HEK293 (cell line): ENCODE measurements around the gene TEX30.

Experiments
- CTCF ChIA-PET: fragments of 350-600 bp; formaldehyde crosslinking; extraction: SDS; loops from one replicate; lab custom pipeline; 2021; ENCODE audit warnings: antibody characterized with exemption; lab: Yijun Ruan, JAX
- POLR2A ChIA-PET: fragments of 300-600 bp; formaldehyde crosslinking; extraction: SDS; loops from one replicate; lab custom pipeline; 2020; ENCODE audit warnings: antibody characterized with exemption, inconsistent platforms; lab: Yijun Ruan, JAX
- H3K27ac ChIP-seq: fragments of 200-500 bp; sonication (Bioruptor generic); 2 replicates; pipeline ENCODE4 v1.5.1; 2014; ENCODE audit warnings: low read depth, low read length, control low read depth, inconsistent platforms; ENCODE audit errors: extremely low read depth
- H3K36me3 ChIP-seq, 2 experiments: fragments of 200-500 bp in 1 of 2; sonication (Bioruptor generic) in 1 of 2; 1 replicate in 1 of 2; 2 replicates in 1 of 2; pipeline ENCODE4 v1.5.1; 2014 to 2017; ENCODE audit warnings: inconsistent platforms in 2 of 2, low read length in 2 of 2; ENCODE audit not compliant: control insufficient read depth in 2 of 2, insufficient read depth in 1 of 2
- H3K4me1 ChIP-seq: fragments of 200-500 bp; sonication (Bioruptor generic); 2 replicates; pipeline ENCODE4 v1.5.1; 2014; ENCODE audit warnings: mild to moderate bottlenecking, low read length, inconsistent platforms; ENCODE audit not compliant: control insufficient read depth, insufficient read depth
- H3K4me3 ChIP-seq: 2 replicates; pipeline ENCODE4 v1.5.1; 2011; ENCODE audit warnings: low read depth, mild to moderate bottlenecking, control low read depth, low read length, moderate library complexity
- H3K9me3 ChIP-seq: fragments of 200-500 bp; sonication (Bioruptor generic); 2 replicates; pipeline ENCODE4 v1.5.1; 2014; ENCODE audit warnings: low read depth, low read length, inconsistent platforms; ENCODE audit not compliant: control insufficient read depth, insufficient read depth
- KLF16 ChIP-seq: fragments of 450-650 bp; formaldehyde crosslinking; IDR thresholded peaks from 2 replicates; pipeline ENCODE4 v1.5.1; 2017; ENCODE audit warnings: missing biosample characterization, missing genetic modification characterization
- ZBTB20 ChIP-seq: fragments of 450-650 bp; formaldehyde crosslinking; IDR thresholded peaks from 2 replicates; pipeline ENCODE4 v1.5.1; 2016; ENCODE audit warnings: missing biosample characterization, missing genetic modification characterization
- ZFP3 ChIP-seq: fragments of 450-650 bp; formaldehyde crosslinking; IDR thresholded peaks from 2 replicates; pipeline ENCODE4 v1.5.1; 2016; ENCODE audit warnings: low read depth, missing biosample characterization, missing genetic modification characterization
- ZNF155 ChIP-seq: fragments of 450-650 bp; formaldehyde crosslinking; IDR thresholded peaks from 2 replicates; pipeline ENCODE4 v1.5.1; 2016; ENCODE audit warnings: missing biosample characterization, missing genetic modification characterization
- ZNF23 ChIP-seq: fragments of 450-650 bp; formaldehyde crosslinking; IDR thresholded peaks from 2 replicates; pipeline ENCODE4 v1.5.1; 2016; ENCODE audit warnings: missing biosample characterization, missing genetic modification characterization, borderline replicate concordance
- ZNF26 ChIP-seq: fragments of 450-650 bp; formaldehyde crosslinking; IDR thresholded peaks from 2 replicates; pipeline ENCODE4 v1.5.1; 2016; ENCODE audit warnings: missing biosample characterization, missing genetic modification characterization
- ZNF292 ChIP-seq: fragments of 450-650 bp; formaldehyde crosslinking; IDR thresholded peaks from 2 replicates; pipeline ENCODE4 v1.5.1; 2016; ENCODE audit warnings: low read depth, missing biosample characterization, missing genetic modification characterization, borderline replicate concordance
- ZNF510 ChIP-seq: fragments of 450-650 bp; formaldehyde crosslinking; IDR thresholded peaks from 2 replicates; pipeline ENCODE4 v1.5.1; 2018; ENCODE audit warnings: mild to moderate bottlenecking, missing genetic modification characterization, missing biosample characterization; ENCODE audit not compliant: insufficient replicate concordance
- ZNF529 ChIP-seq: fragments of 450-650 bp; formaldehyde crosslinking; IDR thresholded peaks from 2 replicates; pipeline ENCODE4 v1.5.1; 2017; ENCODE audit warnings: missing genetic modification characterization, missing biosample characterization; ENCODE audit not compliant: insufficient replicate concordance
- ZNF555 ChIP-seq: fragments of 450-650 bp; formaldehyde crosslinking; conservative IDR thresholded peaks from 2 replicates; pipeline ENCODE4 v1.5.1; 2017; ENCODE audit warnings: missing biosample characterization, mild to moderate bottlenecking, missing genetic modification characterization, inconsistent platforms
- ZNF621 ChIP-seq: fragments of 450-650 bp; formaldehyde crosslinking; IDR thresholded peaks from 2 replicates; pipeline ENCODE4 v1.5.1; 2017; ENCODE audit warnings: missing biosample characterization, missing genetic modification characterization
- ZNF785 ChIP-seq: fragments of 450-650 bp; formaldehyde crosslinking; IDR thresholded peaks from 2 replicates; pipeline ENCODE4 v1.5.1; 2016; ENCODE audit warnings: missing biosample characterization, missing genetic modification characterization
- ZNF792 ChIP-seq: fragments of 450-650 bp; formaldehyde crosslinking; IDR thresholded peaks from 2 replicates; pipeline ENCODE4 v1.5.1; 2016; ENCODE audit warnings: missing biosample characterization, missing genetic modification characterization
- ZSCAN5A ChIP-seq: fragments of 450-650 bp; formaldehyde crosslinking; IDR thresholded peaks from 2 replicates; pipeline ENCODE4 v1.5.1; 2016; ENCODE audit warnings: missing biosample characterization, missing genetic modification characterization
- TF ChIP-seq, protein P1 (sequence below): fragments of 450-650 bp; formaldehyde crosslinking; IDR thresholded peaks from 2 replicates; pipeline ENCODE4 v1.5.1; 2016; ENCODE audit warnings: missing biosample characterization, missing genetic modification characterization
- TF ChIP-seq, protein P2 (sequence below): fragments of 450-650 bp; formaldehyde crosslinking; IDR thresholded peaks from 2 replicates; pipeline ENCODE4 v1.5.1; 2016; ENCODE audit warnings: missing biosample characterization, missing genetic modification characterization

The TEX30 gene

GRCh38 chr13:102721800-102722231, 51.8 kb downstream of the TEX30 start (continued):
- TF ChIP-seq, protein P1, sequence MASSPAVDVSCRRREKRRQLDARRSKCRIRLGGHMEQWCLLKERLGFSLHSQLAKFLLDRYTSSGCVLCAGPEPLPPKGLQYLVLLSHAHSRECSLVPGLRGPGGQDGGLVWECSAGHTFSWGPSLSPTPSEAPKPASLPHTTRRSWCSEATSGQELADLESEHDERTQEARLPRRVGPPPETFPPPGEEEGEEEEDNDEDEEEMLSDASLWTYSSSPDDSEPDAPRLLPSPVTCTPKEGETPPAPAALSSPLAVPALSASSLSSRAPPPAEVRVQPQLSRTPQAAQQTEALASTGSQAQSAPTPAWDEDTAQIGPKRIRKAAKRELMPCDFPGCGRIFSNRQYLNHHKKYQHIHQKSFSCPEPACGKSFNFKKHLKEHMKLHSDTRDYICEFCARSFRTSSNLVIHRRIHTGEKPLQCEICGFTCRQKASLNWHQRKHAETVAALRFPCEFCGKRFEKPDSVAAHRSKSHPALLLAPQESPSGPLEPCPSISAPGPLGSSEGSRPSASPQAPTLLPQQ, result no peak
- no peak for TF ChIP-seq ZNF529 (tag by site-specific recombination)
- no peak for TF ChIP-seq ZSCAN5A (tag by site-specific recombination)
- TF ChIP-seq, protein P2, sequence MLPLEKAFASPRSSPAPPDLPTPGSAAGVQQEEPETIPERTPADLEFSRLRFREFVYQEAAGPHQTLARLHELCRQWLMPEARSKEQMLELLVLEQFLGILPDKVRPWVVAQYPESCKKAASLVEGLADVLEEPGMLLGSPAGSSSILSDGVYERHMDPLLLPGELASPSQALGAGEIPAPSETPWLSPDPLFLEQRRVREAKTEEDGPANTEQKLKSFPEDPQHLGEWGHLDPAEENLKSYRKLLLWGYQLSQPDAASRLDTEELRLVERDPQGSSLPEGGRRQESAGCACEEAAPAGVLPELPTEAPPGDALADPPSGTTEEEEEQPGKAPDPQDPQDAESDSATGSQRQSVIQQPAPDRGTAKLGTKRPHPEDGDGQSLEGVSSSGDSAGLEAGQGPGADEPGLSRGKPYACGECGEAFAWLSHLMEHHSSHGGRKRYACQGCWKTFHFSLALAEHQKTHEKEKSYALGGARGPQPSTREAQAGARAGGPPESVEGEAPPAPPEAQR, result no peak

GRCh38 chr13:102718746-102719145, 54.8 kb downstream of the TEX30 start:
- no peak overlapping the region for H3K27ac ChIP-seq
- H3K9me3 ChIP-seq, result no peaks in the 10 kb centered on the region
- H3K4me3 ChIP-seq, result no peak overlapping the region
- POLR2A ChIA-PET, result interaction anchor here (1.1 to 1.8 kb wide), 2 partner anchors 10 to 122 kb away, joined by 3 to 4 read pairs; partner anchors contain the start of gene TPP2
- TF ChIP-seq ZNF26 (no peak), ZNF785 (tag by site-specific recombination) (no peak), ZNF155 (tag by site-specific recombination) (no peak), KLF16 (no peak), ZNF23 (no peak), ZNF510 (tag by site-specific recombination) (no peak), ZFP3 (tag by site-specific recombination) (no peak), ZNF292 (tag by site-specific recombination) (no peak), ZNF792 (tag by site-specific recombination) (no peak), ZNF621 (no peak), ZNF555 (tag by site-specific recombination) (no peak), ZBTB20 (tag by site-specific recombination) (no peak)
- H3K4me1 ChIP-seq, result no peaks in the 10 kb centered on the region
- CTCF ChIA-PET, result interaction anchor here (0.8 to 1.2 kb wide), 2 partner anchors 134 to 139 kb away, joined by 3 to 6 read pairs; no protein-coding TSS in a partner anchor
- H3K36me3 ChIP-seq, result no peaks in the 10 kb centered on the region
